ENCODE measurements around the gene TEKT5. TPM values are rescaled to one million over a fixed set of nuclear protein-coding genes. Genes with fewer than 3 reads are reported as not detected.
A peak's percentile ranks its signal among the peaks of the same experiment; 100 is the strongest.

Gene TEKT5
- total and polyA plus RNA-seq, 9 of the 15 experiments (the other 6 are each of a cell fraction or from before 2014, with no cell fraction given): 0.10 to 0.19 TPM; not detected in 7

DNA sequence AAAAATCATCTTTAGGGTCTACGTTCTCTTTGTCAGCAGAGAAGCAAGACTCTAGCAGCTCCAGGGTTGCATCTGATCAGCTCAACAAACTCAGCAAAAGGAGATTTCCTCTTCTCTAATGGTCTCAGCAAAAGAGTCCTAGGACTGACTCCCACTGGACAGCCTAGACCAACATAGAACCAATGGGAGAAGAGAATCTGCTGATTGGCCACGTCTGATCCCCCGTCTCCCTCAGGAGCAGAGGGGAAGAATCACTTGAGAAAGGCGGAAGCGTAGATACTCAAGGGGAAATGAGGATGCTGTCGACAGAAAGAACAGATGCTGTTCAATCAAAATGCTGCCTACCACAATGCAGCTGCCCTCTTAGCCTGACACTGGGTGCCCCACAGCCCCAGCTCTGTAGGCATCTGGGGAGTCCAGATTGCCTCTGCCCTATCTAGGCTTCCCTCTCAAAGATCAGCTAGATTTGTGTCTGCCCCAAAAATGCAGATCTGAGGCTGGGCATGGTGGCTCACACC lies 82.8 kb downstream of the TEKT5 start:
- Histone ChIP-seq H3K9ac (ENCODE audit: insufficient read depth in 1 of 2, low read depth in 2 of 2, low read length in 2 of 2) (no peak overlapping the region), H4K20me1 (replicated peaks; ENCODE audit: control insufficient read depth, insufficient read depth, low read length) (peaks cover 5% of the 10 kb centered on the region; the same call in 1 of the 2 replicates), H3K27me3 (ENCODE audit: control insufficient read depth in 2 of 2, insufficient read depth in 2 of 2, low read length in 2 of 2) (peaks cover 9 to 25% of the 10 kb centered on the region in 2 experiments; a peak in 4 of 5 replicates), H3K4me2 (ENCODE audit: insufficient read depth, low read length) (no peak overlapping the region), H3K4me1 (replicated peaks in 1 of 2; ENCODE audit: control insufficient read depth in 2 of 2, insufficient read depth in 2 of 2, low read length in 2 of 2) (peaks cover 0 to 3% of the 10 kb centered on the region in 2 experiments; a peak in 3 of 5 replicates), H3K9me1 (ENCODE audit: control insufficient read depth, insufficient read depth, low read length) (no peaks in the 10 kb centered on the region), H3K9me3 (replicated peaks; ENCODE audit: control insufficient read depth, insufficient read depth, low read depth, low read length) (no peaks in the 10 kb centered on the region), H3K27ac (ENCODE audit: extremely low read depth, low read depth, low read length) (no peak overlapping the region), H2AFZ (ENCODE audit: low read depth, low read length) (no peak overlapping the region), H3K36me3 (ENCODE audit: control insufficient read depth, insufficient read depth, low read length) (no peaks in the 10 kb centered on the region), H3K4me3 (no peak overlapping the region), H3K79me2 (ENCODE audit: control insufficient read depth, insufficient read depth, low read length) (no peaks in the 10 kb centered on the region)
- POLR2A ChIA-PET: no interaction called here
- FAIRE-seq: no peak
- in situ Hi-C loops (cut with MboI): no loop called here
- CTCF ChIA-PET (ENCODE audit: low intra/inter-chr PET ratio): no interaction called here
- intact Hi-C loops (cut with micrococcal nuclease): no loop called here
- TF ChIP-seq, protein P1, sequence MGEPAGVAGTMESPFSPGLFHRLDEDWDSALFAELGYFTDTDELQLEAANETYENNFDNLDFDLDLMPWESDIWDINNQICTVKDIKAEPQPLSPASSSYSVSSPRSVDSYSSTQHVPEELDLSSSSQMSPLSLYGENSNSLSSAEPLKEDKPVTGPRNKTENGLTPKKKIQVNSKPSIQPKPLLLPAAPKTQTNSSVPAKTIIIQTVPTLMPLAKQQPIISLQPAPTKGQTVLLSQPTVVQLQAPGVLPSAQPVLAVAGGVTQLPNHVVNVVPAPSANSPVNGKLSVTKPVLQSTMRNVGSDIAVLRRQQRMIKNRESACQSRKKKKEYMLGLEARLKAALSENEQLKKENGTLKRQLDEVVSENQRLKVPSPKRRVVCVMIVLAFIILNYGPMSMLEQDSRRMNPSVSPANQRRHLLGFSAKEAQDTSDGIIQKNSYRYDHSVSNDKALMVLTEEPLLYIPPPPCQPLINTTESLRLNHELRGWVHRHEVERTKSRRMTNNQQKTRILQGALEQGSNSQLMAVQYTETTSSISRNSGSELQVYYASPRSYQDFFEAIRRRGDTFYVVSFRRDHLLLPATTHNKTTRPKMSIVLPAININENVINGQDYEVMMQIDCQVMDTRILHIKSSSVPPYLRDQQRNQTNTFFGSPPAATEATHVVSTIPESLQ (CRISPR knock-in tag; IDR thresholded peaks at IDR 0.05): no peak
- TF ChIP-seq PHB (CRISPR knock-in tag; IDR thresholded peaks at IDR 0.05): no peak
- no peak for TF ChIP-seq ZNF175 (CRISPR knock-in tag; IDR thresholded peaks at IDR 0.05; ENCODE audit: low read depth)
- DNase-seq (ENCODE audit: extremely low read depth in 1 of 4, low spot score in 3 of 4): peak in 1 of 4 experiments; percentile 34
- BruUV-seq (replicated peaks): no TSS peak
- WGBS (ENCODE audit: insufficient coverage, low coverage, missing lambda C conversion rate): 1% methylated on average over 6 of the region's 6 CpGs
- ATAC-seq: no peak
